A673 (cell line): ENCODE data around the gene TLE4.

Experiments used
- CTCF ChIP-seq: fragments of 300-800, 200-600 bp; sonication (generic); conservative IDR thresholded peaks from 2 replicates; pipeline ENCODE4 v1.5.1; 2017; ENCODE audit warnings: low read depth, mild to moderate bottlenecking, antibody characterized with exemption, low read length, moderate library complexity, mixed read lengths
- EZH2 ChIP-seq: fragments of 200-600 bp; sonication (generic); IDR thresholded peaks from 2 replicates; pipeline ENCODE4 v1.6.1; 2017; ENCODE audit warnings: borderline replicate concordance, low read depth, mild to moderate bottlenecking, mixed read lengths, antibody characterized with exemption, low read length; ENCODE audit not compliant: poor library complexity, severe bottlenecking

- no peak for TF ChIP-seq EZH2
- no peak for TF ChIP-seq CTCF
These were observed 135.8 kb downstream of the TLE4 start for GRCh38 chr9:79707589-79707988.
